HepG2 (cell line): Measurements from ENCODE around the gene ARMC2. TPM values are rescaled to one million over a fixed set of nuclear protein-coding genes. Genes with fewer than 3 reads are reported as not detected.

ENCODE experiments used
- ATAC-seq: fragments of 200-7000 bp; cut with Tn5 transposase; 3 replicates; pipeline ENCODE4 v1.9.1; 2020; ENCODE audit warnings: mild to moderate bottlenecking, moderate library complexity
- BruUV-seq: library from RNA; stranded (reverse); fragments of 400-500 nt; replicated peaks from 2 replicates; lab custom pipeline; 2021; lab: Mats Ljungman, UMichigan
- CTCF ChIA-PET: fragments of 300-600 bp; formaldehyde crosslinking; extraction: SDS; loops from one replicate; lab custom pipeline; 2021; ENCODE audit warnings: low total read pairs, inconsistent platforms, low intra/inter-chr PET ratio; lab: Yijun Ruan, JAX
- POLR2A ChIA-PET: fragments of 350-600 bp; sonication (Branson Sonifier 250); formaldehyde crosslinking; loops from one replicate; lab custom pipeline; 2020; ENCODE audit warnings: antibody characterized with exemption, inconsistent platforms; lab: Yijun Ruan, JAX
- DNase-seq: peaks from one replicate; pipeline ENCODE4 v3.0.0-alpha.2; 2015; ENCODE audit warnings: low spot score
- FAIRE-seq: peaks from 3 replicates; lab custom pipeline; 2011; peaks lifted over from hg19 to GRCh38; lab: Jason Lieb, UNC
- H2AFZ ChIP-seq: one replicate; pipeline ENCODE4 v1.6.1; 2011; ENCODE audit warnings: low read length, inconsistent platforms
- H3K27ac ChIP-seq: fragments of 300-600 bp; 3 replicates; pipeline ENCODE4 v1.8.0; 2011; ENCODE audit warnings: mixed run types, mild to moderate bottlenecking, mixed read lengths, low read length, inconsistent platforms; ENCODE audit not compliant: insufficient read depth; ENCODE audit errors: extremely low read length
- H3K27me3 ChIP-seq, 2 experiments: fragments of 200-600 bp in 1 of 2; 2 replicates in 1 of 2; 3 replicates in 1 of 2; pipeline versions ENCODE4 v1.6.0 to v1.8.0; 2011; ENCODE audit warnings: low read length in 2 of 2, mild to moderate bottlenecking in 2 of 2, moderate library complexity in 2 of 2, inconsistent platforms in 1 of 2; ENCODE audit not compliant: insufficient read depth in 2 of 2, control insufficient read depth in 1 of 2
- H3K36me3 ChIP-seq, 2 experiments: fragments of 200-600 bp in 1 of 2; replicated peaks in 1 of 2; 2 replicates in 1 of 2; 3 replicates in 1 of 2; pipeline versions ENCODE4 v1.5.1 to v1.8.0; 2011; ENCODE audit warnings: low read length in 2 of 2, inconsistent platforms in 1 of 2; ENCODE audit not compliant: insufficient read depth in 2 of 2, control insufficient read depth in 1 of 2
- H3K4me1 ChIP-seq: 2 replicates; pipeline ENCODE4 v1.5.1; 2012; ENCODE audit warnings: low read length, inconsistent platforms; ENCODE audit not compliant: insufficient read depth
- H3K4me2 ChIP-seq: 2 replicates; pipeline ENCODE4 v1.6.0; 2011; ENCODE audit warnings: low read depth, low read length, inconsistent platforms
- H3K4me3 ChIP-seq, 3 experiments: fragments of 200-600 bp in 1 of 3; sonication (generic), shearing (Covaris generic) in 1 of 3; replicated peaks in 1 of 3; 2 replicates each; pipeline ENCODE4 v1.5.1; 2011 to 2016; ENCODE audit warnings: low read length in 3 of 3, inconsistent platforms in 2 of 3, low read depth in 2 of 3, mild to moderate bottlenecking in 2 of 3, control low read depth in 1 of 3, mixed read lengths in 1 of 3; ENCODE audit not compliant: insufficient read depth in 1 of 3
- H3K79me2 ChIP-seq: one replicate; pipeline ENCODE4 v1.6.1; 2011; ENCODE audit warnings: low read length, inconsistent platforms; ENCODE audit not compliant: insufficient read depth
- H3K9ac ChIP-seq: 2 replicates; pipeline ENCODE4 v1.6.0; 2011; ENCODE audit warnings: mild to moderate bottlenecking, low read depth, low read length, inconsistent platforms; ENCODE audit not compliant: insufficient read depth
- H3K9me3 ChIP-seq: 2 replicates; pipeline ENCODE4 v1.5.1; 2012; ENCODE audit warnings: mild to moderate bottlenecking, low read length
- H4K20me1 ChIP-seq: 2 replicates; pipeline ENCODE4 v1.6.0; 2011; ENCODE audit warnings: inconsistent platforms, mild to moderate bottlenecking, low read length, moderate library complexity; ENCODE audit not compliant: insufficient read depth
- AKAP8 ChIP-seq: sonication (generic); formaldehyde crosslinking; IDR thresholded peaks from 2 replicates; pipeline ENCODE4 v1.5.1; 2020; ENCODE audit warnings: mild to moderate bottlenecking, missing genetic modification reagents
- FOXO4 ChIP-seq: sonication (generic); formaldehyde crosslinking; conservative IDR thresholded peaks from 2 replicates; pipeline ENCODE4 v1.8.1; 2023; ENCODE audit warnings: missing genetic modification reagents
- KLF12 ChIP-seq: sonication (generic); formaldehyde crosslinking; IDR thresholded peaks from 2 replicates; pipeline ENCODE4 v1.4.0; 2020; ENCODE audit warnings: missing genetic modification reagents, borderline replicate concordance
- KLF16 ChIP-seq, 2 experiments: sonication (generic) in 1 of 2; formaldehyde crosslinking in 1 of 2; IDR thresholded peaks; 2 replicates each; pipeline versions ENCODE4 v1.6.1 to v1.8.0; 2016 to 2023; ENCODE audit warnings: missing genetic modification reagents in 2 of 2, missing compliant biosample characterization in 1 of 2
- MYPOP ChIP-seq: sonication (generic); formaldehyde crosslinking; IDR thresholded peaks from 2 replicates; pipeline ENCODE4 v1.8.1; 2023; ENCODE audit warnings: mild to moderate bottlenecking, moderate library complexity, missing genetic modification reagents
- SP1 ChIP-seq, 2 experiments: fragments of 450-650 bp in 1 of 2; sonication (generic) in 1 of 2; formaldehyde crosslinking in 1 of 2; IDR thresholded peaks; 2 replicates each; pipeline versions ENCODE4 v1.4.0 to v1.6.1; 2016 to 2020; ENCODE audit warnings: missing genetic modification reagents in 1 of 2
- STAT5B ChIP-seq: sonication (generic); formaldehyde crosslinking; IDR thresholded peaks from 2 replicates; pipeline ENCODE4 v1.4.0; 2020; ENCODE audit warnings: missing genetic modification reagents
- TEF ChIP-seq: sonication (generic); formaldehyde crosslinking; IDR thresholded peaks from 2 replicates; pipeline ENCODE4 v1.5.0; 2020; ENCODE audit warnings: missing genetic modification reagents
- ZNF30 ChIP-seq: sonication (generic); formaldehyde crosslinking; IDR thresholded peaks from 2 replicates; pipeline ENCODE4 v1.5.0; 2020; ENCODE audit warnings: mild to moderate bottlenecking, missing genetic modification reagents
- ZNF367 ChIP-seq: sonication (generic); formaldehyde crosslinking; IDR thresholded peaks from 2 replicates; pipeline ENCODE4 v1.4.0; 2020; ENCODE audit warnings: missing genetic modification reagents, borderline replicate concordance
- ZNF441 ChIP-seq: sonication (generic); formaldehyde crosslinking; IDR thresholded peaks from 2 replicates; pipeline ENCODE4 v1.7.0; 2021; ENCODE audit warnings: missing genetic modification reagents, borderline replicate concordance
- ZNF75D ChIP-seq: sonication (generic); formaldehyde crosslinking; IDR thresholded peaks from 2 replicates; pipeline ENCODE4 v1.8.1; 2023; ENCODE audit warnings: missing genetic modification reagents, mild to moderate bottlenecking, borderline replicate concordance
- WGBS: methylation state at CpG from one replicate; pipeline ENCODE4 v1.1.6; 2017; ENCODE audit warnings: low lambda C conversion rate; 5-methylcytosine and 5-hydroxymethylcytosine counted together
- in situ Hi-C: cut with HindIII; loops from 2 replicates; pipeline ENCODE4 v1.10.0; 2017; ENCODE audit warnings: low pct_unique_long_range_greater_than_20kb; ENCODE audit not compliant: extremely low pct_ligation_motif_present
- intact Hi-C: fragments of 100-400 bp; cut with micrococcal nuclease; formaldehyde crosslinking; loops from one replicate; pipeline ENCODE4 v1.10.0; 2022; ENCODE audit not compliant: unreplicated experiment
- polyA plus RNA-seq, 8 experiments: library from polyadenylated mRNA; depleted of rRNA in 3 of 8; stranded (reverse) in 7 of 8; unstranded in 1 of 8; fragments of >200 nt; fragmentation: Illumina TruSeq in 4 of 8; extraction: Trizol in 4 of 8; gene quantifications; 2 replicates each; pipeline versions ENCODE4 v1.2.1 to v1.2.3, GENCODE V29; 2011 to 2016; ENCODE audit warnings: low read depth in 4 of 8, missing spikeins in 1 of 8, mixed read lengths in 1 of 8; ENCODE audit not compliant: insufficient read depth in 1 of 8
- total RNA-seq, 5 experiments: library from RNA; depleted of rRNA; stranded (reverse); fragments of >200 nt; fragmentation: Illumina TruSeq; extraction: Trizol; gene quantifications; 2 replicates each; pipeline ENCODE4 v1.2.3, GENCODE V29; 2016; ENCODE audit warnings: low read depth in 1 of 5
- TF ChIP-seq, protein P1 (sequence below): sonication (generic); formaldehyde crosslinking; IDR thresholded peaks from 2 replicates; pipeline ENCODE4 v1.8.1; 2022; ENCODE audit warnings: low read depth, mild to moderate bottlenecking, missing genetic modification reagents
- TF ChIP-seq, protein P2 (sequence below): sonication (generic); formaldehyde crosslinking; IDR thresholded peaks from 2 replicates; pipeline ENCODE4 v1.4.0; 2020; ENCODE audit warnings: missing genetic modification reagents

The ARMC2 gene
- total and polyA plus RNA-seq, 2 of the 13 experiments (the other 11 are each of a cell fraction or from before 2014, with no cell fraction given) = 1.4 to 3.2 TPM

GRCh38 chr6:108853077-108853476 is 4.9 kb downstream of the ARMC2 start (continued):
- TF ChIP-seq ZNF75D (CRISPR knock-in tag) = no peak

DNA sequence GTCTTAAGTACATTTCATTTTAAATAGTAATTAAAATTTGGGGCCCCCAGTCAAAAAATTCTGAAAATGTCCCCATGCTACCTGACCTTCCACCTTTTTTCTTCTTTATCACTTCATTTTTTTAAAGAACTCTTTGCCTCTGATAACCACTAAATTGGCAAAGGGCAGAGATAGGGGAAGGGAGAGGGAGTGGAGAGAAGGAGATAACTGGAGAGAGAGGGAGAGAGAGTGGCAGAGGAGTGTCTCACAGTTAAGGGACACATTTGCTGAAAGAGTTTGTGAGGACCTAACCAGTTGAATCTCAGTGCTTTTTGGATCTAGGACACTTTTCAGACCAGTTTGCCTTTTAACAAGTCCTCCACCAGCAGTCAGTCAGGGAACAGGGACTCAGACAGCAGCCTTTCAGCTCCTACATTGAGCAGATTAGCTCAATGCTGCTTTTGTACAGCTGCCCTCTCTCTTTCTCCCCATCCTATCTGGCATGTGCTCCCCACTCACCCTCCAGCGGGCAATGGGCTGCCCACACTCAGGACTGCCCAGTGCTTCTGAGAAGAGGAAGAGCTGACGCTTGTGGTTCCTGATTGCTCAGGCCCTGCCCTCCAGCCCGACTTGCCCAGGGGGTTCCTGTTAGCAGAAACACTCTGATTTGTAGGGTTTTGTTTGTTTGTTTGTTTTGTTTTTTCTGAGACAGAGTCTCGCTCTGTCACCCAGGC is 14.4 kb downstream of the ARMC2 start:
- DNase-seq = no peak
- no peaks in the 10 kb centered on the region for H3K4me1 ChIP-seq
- in situ Hi-C loops = no loop called here
- H3K4me2 ChIP-seq = no peak overlapping the region
- H3K9me3 ChIP-seq = peaks cover under 1% of the 10 kb centered on the region; the same call in 1 of the 2 replicates
- H3K4me3 ChIP-seq = no peak overlapping the region
- FAIRE-seq = no peak
- POLR2A ChIA-PET = no interaction called here
- no peak overlapping the region for H2AFZ ChIP-seq
- no peaks in the 10 kb centered on the region for H3K79me2 ChIP-seq
- H3K27me3 ChIP-seq = no peaks in the 10 kb centered on the region
- H3K9ac ChIP-seq = no peak overlapping the region
- no peaks in the 10 kb centered on the region for H4K20me1 ChIP-seq
- TF ChIP-seq, protein P1, sequence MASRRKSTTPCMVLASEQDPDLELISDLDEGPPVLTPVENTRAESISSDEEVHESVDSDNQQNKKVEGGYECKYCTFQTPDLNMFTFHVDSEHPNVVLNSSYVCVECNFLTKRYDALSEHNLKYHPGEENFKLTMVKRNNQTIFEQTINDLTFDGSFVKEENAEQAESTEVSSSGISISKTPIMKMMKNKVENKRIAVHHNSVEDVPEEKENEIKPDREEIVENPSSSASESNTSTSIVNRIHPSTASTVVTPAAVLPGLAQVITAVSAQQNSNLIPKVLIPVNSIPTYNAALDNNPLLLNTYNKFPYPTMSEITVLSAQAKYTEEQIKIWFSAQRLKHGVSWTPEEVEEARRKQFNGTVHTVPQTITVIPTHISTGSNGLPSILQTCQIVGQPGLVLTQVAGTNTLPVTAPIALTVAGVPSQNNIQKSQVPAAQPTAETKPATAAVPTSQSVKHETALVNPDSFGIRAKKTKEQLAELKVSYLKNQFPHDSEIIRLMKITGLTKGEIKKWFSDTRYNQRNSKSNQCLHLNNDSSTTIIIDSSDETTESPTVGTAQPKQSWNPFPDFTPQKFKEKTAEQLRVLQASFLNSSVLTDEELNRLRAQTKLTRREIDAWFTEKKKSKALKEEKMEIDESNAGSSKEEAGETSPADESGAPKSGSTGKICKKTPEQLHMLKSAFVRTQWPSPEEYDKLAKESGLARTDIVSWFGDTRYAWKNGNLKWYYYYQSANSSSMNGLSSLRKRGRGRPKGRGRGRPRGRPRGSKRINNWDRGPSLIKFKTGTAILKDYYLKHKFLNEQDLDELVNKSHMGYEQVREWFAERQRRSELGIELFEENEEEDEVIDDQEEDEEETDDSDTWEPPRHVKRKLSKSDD (CRISPR knock-in tag) = no peak
- TF ChIP-seq SP1 (IDR thresholded peaks at IDR 0.05) (no peak), SP1 (CRISPR knock-in tag; IDR thresholded peaks at IDR 0.05) (no peak), ZNF30 (no peak), ZNF441 (CRISPR knock-in tag) (no peak), MYPOP (CRISPR knock-in tag) (no peak), AKAP8 (CRISPR knock-in tag) (no peak), TEF (CRISPR knock-in tag) (no peak), KLF16 (CRISPR knock-in tag; IDR thresholded peaks at IDR 0.05) (no peak), KLF12 (no peak), STAT5B (CRISPR knock-in tag) (no peak), ZNF367 (no peak), FOXO4 (CRISPR knock-in tag) (no peak)
- TF ChIP-seq, protein P2, sequence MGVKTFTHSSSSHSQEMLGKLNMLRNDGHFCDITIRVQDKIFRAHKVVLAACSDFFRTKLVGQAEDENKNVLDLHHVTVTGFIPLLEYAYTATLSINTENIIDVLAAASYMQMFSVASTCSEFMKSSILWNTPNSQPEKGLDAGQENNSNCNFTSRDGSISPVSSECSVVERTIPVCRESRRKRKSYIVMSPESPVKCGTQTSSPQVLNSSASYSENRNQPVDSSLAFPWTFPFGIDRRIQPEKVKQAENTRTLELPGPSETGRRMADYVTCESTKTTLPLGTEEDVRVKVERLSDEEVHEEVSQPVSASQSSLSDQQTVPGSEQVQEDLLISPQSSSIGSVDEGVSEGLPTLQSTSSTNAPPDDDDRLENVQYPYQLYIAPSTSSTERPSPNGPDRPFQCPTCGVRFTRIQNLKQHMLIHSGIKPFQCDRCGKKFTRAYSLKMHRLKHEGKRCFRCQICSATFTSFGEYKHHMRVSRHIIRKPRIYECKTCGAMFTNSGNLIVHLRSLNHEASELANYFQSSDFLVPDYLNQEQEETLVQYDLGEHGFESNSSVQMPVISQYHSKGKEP (CRISPR knock-in tag) = no peak
- TF ChIP-seq, all 625 proteins: peak for 0
- CTCF ChIA-PET = no interaction called here
- no peak overlapping the region for H3K27ac ChIP-seq
- ATAC-seq = no peak
- WGBS = 98% methylated on average over 4 of the region's 4 CpGs
- intact Hi-C loops = no loop called here
- peaks cover 0 to 2% of the 10 kb centered on the region in 2 experiments; a peak in 2 of 5 replicates for H3K36me3 ChIP-seq
- no TSS peak for BruUV-seq
